Measurements from ENCODE around the gene STK24. TPM values are rescaled to one million over a fixed set of nuclear protein-coding genes. Genes with fewer than 3 reads are reported as not detected.

Gene STK24
- total RNA-seq, 5 donors from 2014 or later (not counting 1 experiment from before 2014, with no cell fraction given), result 92.1 to 143 (median 113) TPM

- no peak for ATAC-seq (replicated peaks in 1 of 4)
- no peak for DNase-seq
- no CpG with 5 or more reads among the region's 1 CpG for WGBS (ENCODE audit: insufficient coverage)
- Histone ChIP-seq H3K36me3 (ENCODE audit: control insufficient read depth in 2 of 2, extremely low read depth in 1 of 2, insufficient read depth in 1 of 2, low read length in 1 of 2) (no peaks in the 10 kb centered on the region), H3K9me3 (no peaks in the 10 kb centered on the region), H3K27ac (ENCODE audit: low read length) (no peak overlapping the region), H3K4me3 (ENCODE audit: control insufficient read depth in 1 of 2, extremely low read depth in 1 of 2, low read length in 1 of 2) (no peak overlapping the region), H3K4me1 (ENCODE audit: control insufficient read depth in 1 of 2, extremely low read depth in 1 of 2, insufficient read depth in 2 of 2, low read length in 2 of 2) (no peaks in the 10 kb centered on the region), H3K27me3 (replicated peaks in 1 of 2; ENCODE audit: control insufficient read depth in 2 of 2, extremely low read depth in 1 of 2, insufficient read depth in 2 of 2, low read length in 1 of 2) (peaks cover 0 to 3% of the 10 kb centered on the region in 2 experiments)
- Mint-ChIP-seq H3K36me3 (no peaks in the 10 kb centered on the region), H3K27me3 (no peaks in the 10 kb centered on the region), H3K4me1 (no peaks in the 10 kb centered on the region), H3K9me3 (no peaks in the 10 kb centered on the region), H3K27ac (no peak overlapping the region), H3K4me3 (no peak overlapping the region)
- POLR2A ChIA-PET, result no interaction called here
- CTCF ChIA-PET, result no interaction called here
These were observed 36.7 kb upstream of the STK24 start for GRCh38 chr13:98613591-98613990.

DNA sequence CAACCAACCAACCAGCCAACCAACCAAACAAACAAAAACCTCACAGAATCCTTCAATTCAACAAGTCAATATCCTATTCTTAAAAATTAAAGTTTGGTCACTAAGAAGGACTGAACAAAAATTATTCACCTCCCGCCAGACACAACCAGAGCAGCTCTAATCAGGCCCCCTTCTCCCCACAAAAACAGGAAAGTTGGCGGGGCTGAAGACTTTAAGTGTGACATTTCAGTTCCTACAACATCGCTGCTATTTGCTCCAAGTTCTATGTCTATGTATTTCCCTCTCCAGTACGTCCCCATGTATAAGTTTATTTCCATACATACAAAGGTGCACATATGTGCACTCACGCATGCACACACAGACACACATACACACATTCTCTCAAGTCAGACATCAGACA, 32.8 kb upstream of the STK24 start:
- peaks cover 0 to 3% of the 10 kb centered on the region in 2 experiments for H3K27me3 ChIP-seq (replicated peaks in 1 of 2; ENCODE audit: control insufficient read depth in 2 of 2, extremely low read depth in 1 of 2, insufficient read depth in 2 of 2, low read length in 1 of 2)
- H3K4me1 Mint-ChIP-seq, result no peaks in the 10 kb centered on the region
- H3K27ac Mint-ChIP-seq, result no peak overlapping the region
- H3K4me3 ChIP-seq (ENCODE audit: control insufficient read depth in 1 of 2, extremely low read depth in 1 of 2, low read length in 1 of 2), result no peak overlapping the region
- no peak overlapping the region for H3K27ac ChIP-seq (ENCODE audit: low read length)
- no peaks in the 10 kb centered on the region for H3K36me3 ChIP-seq (ENCODE audit: control insufficient read depth in 2 of 2, extremely low read depth in 1 of 2, insufficient read depth in 1 of 2, low read length in 1 of 2)
- 73% methylated on average over 4 of the region's 5 CpGs for WGBS (ENCODE audit: insufficient coverage)
- H3K9me3 Mint-ChIP-seq, result no peaks in the 10 kb centered on the region
- POLR2A ChIA-PET, result no interaction called here
- no peaks in the 10 kb centered on the region for H3K27me3 Mint-ChIP-seq
- H3K36me3 Mint-ChIP-seq, result no peaks in the 10 kb centered on the region
- DNase-seq (no peak), ATAC-seq (replicated peaks in 1 of 4) (no peak)
- no peak overlapping the region for H3K4me3 Mint-ChIP-seq
- no peaks in the 10 kb centered on the region for H3K9me3 ChIP-seq
- CTCF ChIA-PET, result no interaction called here
- no peaks in the 10 kb centered on the region for H3K4me1 ChIP-seq (ENCODE audit: control insufficient read depth in 1 of 2, extremely low read depth in 1 of 2, insufficient read depth in 2 of 2, low read length in 2 of 2)

DNA sequence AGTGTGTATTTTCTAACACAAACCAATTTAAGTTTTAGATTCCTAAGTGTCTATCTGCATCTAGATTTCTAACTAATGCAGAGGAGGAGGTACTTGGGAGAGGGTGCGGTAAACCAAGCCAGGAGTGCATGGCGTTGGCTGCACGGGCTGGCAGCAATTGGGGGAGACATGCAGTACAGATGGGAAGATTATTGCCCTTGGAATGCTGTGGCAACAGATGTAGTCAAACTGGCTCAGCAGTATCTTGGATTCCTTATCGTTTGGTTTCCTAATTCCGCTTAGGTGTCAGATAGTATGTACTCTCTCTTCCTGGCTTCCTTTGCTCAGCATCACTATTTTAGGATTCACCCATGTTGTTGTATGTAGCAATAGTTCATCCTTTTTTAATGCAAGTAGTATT, 29.4 kb upstream of the STK24 start:
- ATAC-seq (replicated peaks in 1 of 4) (no peak), DNase-seq (no peak)
- Histone ChIP-seq H3K27me3 (replicated peaks in 1 of 2; ENCODE audit: control insufficient read depth in 2 of 2, extremely low read depth in 1 of 2, insufficient read depth in 2 of 2, low read length in 1 of 2) (no peaks in the 10 kb centered on the region), H3K27ac (ENCODE audit: low read length) (no peak overlapping the region), H3K9me3 (no peaks in the 10 kb centered on the region), H3K36me3 (ENCODE audit: control insufficient read depth in 2 of 2, extremely low read depth in 1 of 2, insufficient read depth in 1 of 2, low read length in 1 of 2) (no peaks in the 10 kb centered on the region), H3K4me3 (ENCODE audit: control insufficient read depth in 1 of 2, extremely low read depth in 1 of 2, low read length in 1 of 2) (no peak overlapping the region), H3K4me1 (ENCODE audit: control insufficient read depth in 1 of 2, extremely low read depth in 1 of 2, insufficient read depth in 2 of 2, low read length in 2 of 2) (no peaks in the 10 kb centered on the region)
- H3K27ac Mint-ChIP-seq, result no peak overlapping the region
- H3K4me3 Mint-ChIP-seq, result no peak overlapping the region
- H3K4me1 Mint-ChIP-seq, result no peaks in the 10 kb centered on the region
- ChIA-PET CTCF (interaction anchor here in 1 of 2 donors (0.5 kb wide), 1 partner anchor 9 kb away, joined by 3 read pairs; no protein-coding TSS in a partner anchor), POLR2A (no interaction called here)
- no peaks in the 10 kb centered on the region for H3K27me3 Mint-ChIP-seq
- H3K9me3 Mint-ChIP-seq, result no peaks in the 10 kb centered on the region
- WGBS (ENCODE audit: insufficient coverage), result 67% methylated on average over 3 of the region's 5 CpGs
- H3K36me3 Mint-ChIP-seq, result no peaks in the 10 kb centered on the region

DNA sequence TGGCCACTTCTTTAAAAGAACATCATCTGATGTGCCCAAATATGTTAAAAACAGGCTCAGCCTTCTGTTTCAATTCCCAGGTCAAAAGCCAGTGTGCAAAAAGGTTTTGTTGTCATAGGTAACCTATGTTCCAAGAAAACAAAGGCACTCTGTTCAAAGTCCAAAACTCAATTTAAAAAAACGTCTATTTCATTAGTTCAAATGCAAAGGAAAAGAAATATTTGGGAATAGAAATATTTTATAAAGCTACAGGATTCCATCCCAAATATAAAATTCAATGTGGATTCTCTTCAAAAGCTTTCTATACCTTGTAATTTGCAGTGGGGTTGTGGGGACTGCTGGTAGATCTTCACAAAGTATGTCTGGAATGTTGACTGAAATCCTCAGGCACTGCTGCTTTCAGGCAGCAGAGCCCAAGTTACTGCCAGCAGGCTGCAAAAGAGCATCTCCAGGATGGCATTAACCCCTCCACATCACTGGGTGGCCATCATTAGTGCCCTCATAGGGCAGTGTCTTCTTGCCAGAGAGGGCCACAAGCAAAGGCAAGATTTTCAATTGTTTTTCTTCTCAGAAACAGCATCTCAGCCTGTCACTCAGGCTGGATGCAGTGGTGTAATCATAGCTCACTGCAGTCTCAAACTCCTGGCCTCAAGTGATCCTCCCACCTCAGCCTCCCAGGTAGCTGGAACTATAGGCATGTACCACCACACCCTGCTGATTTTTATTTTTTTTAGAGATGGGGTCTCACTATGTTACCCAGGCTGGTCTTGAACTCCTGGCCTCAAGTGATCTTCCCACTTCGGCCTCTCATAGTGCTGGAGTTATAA, 22.8 kb upstream of the STK24 start:
- ChIA-PET CTCF (no interaction called here), POLR2A (no interaction called here)
- DNase-seq, result no peak
- Mint-ChIP-seq H3K9me3 (no peaks in the 10 kb centered on the region), H3K4me3 (no peak overlapping the region), H3K4me1 (no peaks in the 10 kb centered on the region), H3K36me3 (no peaks in the 10 kb centered on the region), H3K27ac (no peak overlapping the region), H3K27me3 (no peaks in the 10 kb centered on the region)
- no CpG with 5 or more reads among the region's 2 CpGs for WGBS (ENCODE audit: insufficient coverage)
- no peaks in the 10 kb centered on the region for H3K36me3 ChIP-seq (ENCODE audit: control insufficient read depth in 2 of 2, extremely low read depth in 1 of 2, insufficient read depth in 1 of 2, low read length in 1 of 2)
- H3K27me3 ChIP-seq (replicated peaks in 1 of 2; ENCODE audit: control insufficient read depth in 2 of 2, extremely low read depth in 1 of 2, insufficient read depth in 2 of 2, low read length in 1 of 2), result no peaks in the 10 kb centered on the region
- H3K4me1 ChIP-seq (ENCODE audit: control insufficient read depth in 1 of 2, extremely low read depth in 1 of 2, insufficient read depth in 2 of 2, low read length in 2 of 2), result no peaks in the 10 kb centered on the region
- no peak overlapping the region for H3K27ac ChIP-seq (ENCODE audit: low read length)
- H3K9me3 ChIP-seq, result no peaks in the 10 kb centered on the region
- H3K4me3 ChIP-seq (ENCODE audit: control insufficient read depth in 1 of 2, extremely low read depth in 1 of 2, low read length in 1 of 2), result no peak overlapping the region
- no peak for ATAC-seq (replicated peaks in 1 of 4)

GRCh38 chr13:98598043-98598442, 21.1 kb upstream of the STK24 start:
- H3K27ac Mint-ChIP-seq, result no peak overlapping the region
- CTCF ChIA-PET, result no interaction called here
- POLR2A ChIA-PET, result interaction anchor here in 1 of 2 donors (0.5 kb wide), 1 partner anchor 14 kb away, joined by 6 read pairs; no protein-coding TSS in a partner anchor

GRCh38 chr13:98595134-98595533, 18.2 kb upstream of the STK24 start:
- CTCF ChIA-PET, result no interaction called here
- ATAC-seq (replicated peaks in 1 of 4), result no peak
- WGBS (ENCODE audit: insufficient coverage), result no CpG with 5 or more reads among the region's 3 CpGs

More at GRCh38 chr13:98598043-98598442, 21.1 kb upstream of the STK24 start:
- Histone ChIP-seq H3K4me1 (ENCODE audit: control insufficient read depth in 1 of 2, extremely low read depth in 1 of 2, insufficient read depth in 2 of 2, low read length in 2 of 2) (no peaks in the 10 kb centered on the region), H3K36me3 (ENCODE audit: control insufficient read depth in 2 of 2, extremely low read depth in 1 of 2, insufficient read depth in 1 of 2, low read length in 1 of 2) (no peaks in the 10 kb centered on the region), H3K4me3 (ENCODE audit: control insufficient read depth in 1 of 2, extremely low read depth in 1 of 2, low read length in 1 of 2) (no peak overlapping the region), H3K27ac (ENCODE audit: low read length) (no peak overlapping the region), H3K27me3 (replicated peaks in 1 of 2; ENCODE audit: control insufficient read depth in 2 of 2, extremely low read depth in 1 of 2, insufficient read depth in 2 of 2, low read length in 1 of 2) (no peaks in the 10 kb centered on the region), H3K9me3 (no peaks in the 10 kb centered on the region)
- no peak for ATAC-seq (replicated peaks in 1 of 4)
- no peaks in the 10 kb centered on the region for H3K36me3 Mint-ChIP-seq
- WGBS (ENCODE audit: insufficient coverage), result 62% methylated on average over 4 of the region's 4 CpGs
- no peaks in the 10 kb centered on the region for H3K4me1 Mint-ChIP-seq
- H3K4me3 Mint-ChIP-seq, result no peak overlapping the region
- no peaks in the 10 kb centered on the region for H3K27me3 Mint-ChIP-seq
- H3K9me3 Mint-ChIP-seq, result no peaks in the 10 kb centered on the region
- no peak for DNase-seq

More at GRCh38 chr13:98595134-98595533, 18.2 kb upstream of the STK24 start:
- H3K27me3 ChIP-seq (replicated peaks in 1 of 2; ENCODE audit: control insufficient read depth in 2 of 2, extremely low read depth in 1 of 2, insufficient read depth in 2 of 2, low read length in 1 of 2), result no peaks in the 10 kb centered on the region
- Mint-ChIP-seq H3K36me3 (no peaks in the 10 kb centered on the region), H3K27ac (no peak overlapping the region), H3K4me3 (no peak overlapping the region), H3K4me1 (no peaks in the 10 kb centered on the region), H3K27me3 (no peaks in the 10 kb centered on the region), H3K9me3 (peaks cover 0 to 6% (median 0%) of the 10 kb centered on the region in 3 donors)
- no peak overlapping the region for H3K27ac ChIP-seq (ENCODE audit: low read length)
- no peak for DNase-seq
- H3K4me3 ChIP-seq (ENCODE audit: control insufficient read depth in 1 of 2, extremely low read depth in 1 of 2, low read length in 1 of 2), result no peak overlapping the region
- no peaks in the 10 kb centered on the region for H3K9me3 ChIP-seq
- POLR2A ChIA-PET, result no interaction called here
- H3K36me3 ChIP-seq (ENCODE audit: control insufficient read depth in 2 of 2, extremely low read depth in 1 of 2, insufficient read depth in 1 of 2, low read length in 1 of 2), result no peaks in the 10 kb centered on the region
- H3K4me1 ChIP-seq (ENCODE audit: control insufficient read depth in 1 of 2, extremely low read depth in 1 of 2, insufficient read depth in 2 of 2, low read length in 2 of 2), result no peaks in the 10 kb centered on the region
